ENCODE results near the gene FAM53B.
A peak's percentile ranks its signal among the peaks of the same experiment; 100 is the strongest.
"Not testable (repeated sequence)": the region's sequence is repeated elsewhere in the genome, so short reads cannot be mapped to it uniquely, and the experiment has no call there.

FAM53B gene

DNA sequence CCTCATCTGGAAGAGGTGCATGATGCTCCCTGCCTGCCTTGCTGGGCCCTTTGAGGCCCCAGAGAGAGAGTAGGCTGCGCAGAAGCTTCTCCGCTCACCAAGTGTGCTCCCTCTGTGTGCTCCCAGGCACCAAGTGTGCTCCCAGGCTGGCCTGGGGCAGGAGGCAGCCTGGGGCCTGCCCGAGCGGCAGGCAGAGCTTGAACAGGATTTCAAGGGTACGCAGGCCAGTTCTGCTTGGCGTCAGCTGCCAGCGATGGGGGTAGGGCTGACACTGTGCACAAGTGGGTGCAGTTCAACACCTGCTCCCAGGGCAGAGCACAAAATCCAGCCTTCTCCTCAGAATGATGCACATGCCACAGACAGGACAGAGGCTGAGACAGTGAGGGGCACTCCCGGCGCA is 119.7 kb downstream of the FAM53B start:
- DNase-seq = no peak

DNA sequence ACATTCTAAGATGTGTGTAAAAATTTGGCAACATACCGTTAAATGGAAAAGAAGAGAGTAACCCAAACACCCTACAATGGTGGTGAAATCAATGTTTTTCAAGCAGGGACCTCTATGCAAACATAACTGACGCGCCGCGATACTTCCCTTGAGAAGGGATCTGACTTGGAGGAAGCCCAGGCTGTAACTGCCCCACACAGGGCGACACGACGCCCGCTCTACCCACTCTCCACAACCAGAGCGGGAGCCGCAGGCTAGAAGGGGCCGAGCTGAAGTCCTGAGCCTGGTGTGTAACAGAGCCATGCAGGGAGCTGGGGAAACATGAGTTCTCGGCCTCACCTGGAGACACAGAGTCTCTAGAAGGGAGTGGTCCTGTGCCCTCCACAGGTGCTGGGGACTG is 120.2 kb downstream of the FAM53B start:
- DNase-seq = no peak

DNA sequence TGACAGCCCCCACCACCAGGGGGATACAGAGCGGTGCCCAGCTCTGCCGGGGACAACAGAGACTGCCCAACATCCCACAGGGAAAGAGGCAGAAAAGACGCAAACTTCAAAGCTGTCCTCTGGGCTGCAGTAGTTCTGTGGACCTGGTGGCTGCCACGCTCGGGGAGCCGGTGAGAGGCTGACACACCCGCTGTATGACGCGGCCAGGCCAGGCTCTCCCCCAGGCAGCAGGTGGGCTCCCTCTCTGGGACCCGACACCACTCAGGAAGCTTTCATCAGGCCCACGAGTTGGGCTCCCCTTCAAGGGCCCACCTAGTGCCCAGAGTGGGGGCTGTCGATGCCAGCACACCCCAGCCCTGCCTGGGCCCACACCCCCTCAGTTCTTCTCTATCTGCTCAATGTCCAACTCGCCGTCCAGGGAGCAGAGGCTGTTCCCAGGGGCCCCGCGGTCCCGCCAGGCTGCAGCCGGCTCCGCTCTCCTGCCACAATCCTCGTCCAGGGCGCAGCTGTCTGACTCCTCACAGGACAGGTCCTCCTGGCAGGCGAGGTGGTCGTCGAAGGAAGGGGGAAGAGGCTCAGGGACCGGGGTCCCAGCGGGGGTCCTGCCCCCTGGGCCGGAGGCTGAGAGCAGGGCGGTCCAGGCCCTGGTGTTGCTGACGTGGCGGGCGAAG is 121.2 kb downstream of the FAM53B start:
- DNase-seq = no peak

DNA sequence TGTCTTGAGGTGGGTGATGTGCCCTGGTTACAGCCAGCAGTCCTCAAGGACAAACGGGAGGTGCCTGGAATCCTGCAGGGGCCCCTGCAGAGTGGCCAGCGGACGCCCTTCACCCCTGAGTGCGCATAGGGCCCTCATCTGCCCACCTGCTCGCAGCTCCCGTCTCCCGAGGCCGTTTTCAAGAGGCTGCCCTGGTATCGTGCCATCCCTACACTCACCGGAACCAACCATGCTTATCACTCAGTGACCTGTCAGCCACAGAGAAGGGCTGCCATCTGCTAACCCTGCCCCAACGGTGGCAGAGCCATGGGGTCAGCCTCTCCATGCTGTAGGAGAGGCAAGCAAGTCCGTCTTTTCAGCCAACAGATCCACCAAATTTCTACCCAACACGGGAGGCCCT is 122.0 kb downstream of the FAM53B start:
- DNase-seq = no peak

DNA sequence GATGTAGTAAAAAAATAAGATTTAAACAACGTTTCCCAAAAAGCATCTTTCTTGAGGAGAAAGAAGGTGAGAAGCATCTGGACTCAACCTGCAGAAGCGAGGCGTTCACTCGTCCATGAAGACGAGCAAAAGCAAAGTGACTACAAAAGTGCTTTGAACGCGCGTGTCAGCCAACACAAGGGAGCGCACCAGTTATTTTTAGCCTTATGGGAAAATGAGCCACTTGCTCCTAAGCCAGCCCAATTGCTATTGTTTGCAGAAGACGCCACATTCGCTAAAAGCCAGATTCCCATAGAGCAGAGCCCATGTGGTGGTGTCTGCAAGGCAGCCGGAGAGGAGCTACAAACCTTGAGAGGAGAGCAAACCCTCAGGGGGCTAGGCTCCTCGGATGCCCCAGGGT is 122.5 kb downstream of the FAM53B start:
- no peak for DNase-seq

DNA sequence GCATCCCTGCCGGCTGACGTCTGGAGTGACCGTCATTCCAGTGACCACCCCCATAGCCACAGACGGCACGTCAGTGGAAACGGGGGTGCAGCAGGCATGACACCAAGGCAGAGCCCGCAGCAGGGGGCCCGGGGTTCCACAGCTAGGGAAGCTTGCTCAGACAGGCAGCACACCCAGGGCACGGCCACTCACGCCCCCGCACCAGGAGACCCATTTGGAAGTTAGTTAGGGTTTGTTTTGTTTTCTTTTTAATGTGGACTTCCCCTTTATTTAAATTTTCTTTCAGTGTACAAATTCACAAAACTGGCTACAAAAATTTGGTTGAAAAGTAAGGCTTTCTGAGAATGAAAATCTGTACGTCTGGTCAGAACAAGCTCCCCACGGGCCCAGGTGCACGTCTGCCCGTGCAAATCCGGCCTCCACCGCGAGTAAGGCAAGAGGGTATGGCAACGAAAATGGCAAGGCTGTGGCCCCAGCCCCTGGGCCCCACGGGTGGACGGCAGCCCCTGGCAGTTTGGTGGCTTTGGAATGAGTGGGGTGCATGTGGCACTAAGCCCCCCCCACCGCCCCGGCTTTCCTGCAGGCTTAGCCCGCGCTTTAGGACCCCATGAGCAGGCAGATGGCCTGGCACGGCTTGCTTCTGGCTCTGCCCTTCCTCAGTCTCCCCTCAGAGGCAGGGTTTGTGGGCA is 124.2 kb downstream of the FAM53B start:
- peak in 1 of 2 donors; percentile 29 for DNase-seq

DNA sequence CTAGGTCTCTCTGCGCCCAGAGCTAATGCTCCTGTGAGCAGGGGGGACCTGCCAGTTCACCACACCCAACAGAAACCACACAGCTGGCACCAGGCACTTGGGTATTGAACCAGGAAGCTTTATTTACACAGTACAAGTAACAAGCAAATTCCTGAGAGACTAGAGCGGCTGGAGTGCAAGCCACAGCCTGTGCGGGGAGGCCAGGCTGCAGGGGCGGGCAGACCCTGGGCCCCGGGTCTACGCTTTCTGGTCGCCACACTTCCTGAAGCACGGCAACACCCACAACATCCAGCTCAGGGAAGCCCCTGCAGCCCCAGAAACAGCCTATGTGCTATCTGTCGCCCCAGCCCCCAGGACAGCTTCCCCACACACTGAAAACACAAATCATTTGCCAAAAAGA is 125.0 kb downstream of the FAM53B start:
- DNase-seq = peak in 1 of 2 donors; percentile 60

DNA sequence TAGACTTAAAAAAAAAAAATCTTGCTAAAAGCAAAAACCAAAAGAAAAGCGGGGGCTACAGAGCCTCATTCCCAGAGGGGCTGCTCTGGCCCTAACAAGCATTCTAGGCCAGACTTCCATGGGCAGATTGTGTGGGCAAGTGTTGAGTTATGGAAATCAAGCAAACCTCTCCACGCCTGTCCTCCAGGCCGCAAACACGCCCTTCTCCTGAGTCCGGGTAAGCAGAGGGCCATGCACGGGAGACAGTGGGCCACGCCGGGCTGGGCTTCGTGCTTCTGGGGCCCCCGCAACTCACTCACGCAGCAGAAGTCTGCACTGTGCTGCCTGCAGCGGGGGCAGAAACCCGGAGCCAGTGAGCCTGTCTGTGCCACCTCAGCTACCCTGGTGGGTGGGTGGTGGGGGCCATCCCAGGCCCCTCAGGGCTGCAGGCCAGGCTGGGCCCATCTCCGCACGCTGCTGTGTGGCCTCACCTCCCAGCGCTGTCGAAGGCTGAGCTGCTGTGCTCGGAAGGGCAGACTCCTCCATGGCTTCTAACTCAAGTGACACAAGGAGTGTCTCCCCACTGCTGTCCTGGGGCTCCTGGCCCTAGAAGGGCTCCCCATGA is 125.6 kb downstream of the FAM53B start:
- DNase-seq = no peak

DNA sequence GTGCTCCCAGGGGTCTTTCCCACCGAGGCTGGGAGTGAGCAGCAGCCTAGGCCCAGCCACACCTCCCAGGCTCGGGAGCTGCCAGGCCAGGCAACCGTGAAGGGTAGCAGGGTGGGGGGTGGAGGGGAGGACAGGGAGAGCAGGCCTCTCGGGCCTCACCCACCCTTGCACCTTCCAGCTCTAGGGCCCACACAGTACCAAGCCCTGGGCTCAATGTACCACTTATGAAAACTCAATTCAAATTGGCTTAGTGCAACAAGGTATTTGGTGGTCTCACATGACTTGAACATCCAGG is 127.4 kb downstream of the FAM53B start:
- no peak for DNase-seq

DNA sequence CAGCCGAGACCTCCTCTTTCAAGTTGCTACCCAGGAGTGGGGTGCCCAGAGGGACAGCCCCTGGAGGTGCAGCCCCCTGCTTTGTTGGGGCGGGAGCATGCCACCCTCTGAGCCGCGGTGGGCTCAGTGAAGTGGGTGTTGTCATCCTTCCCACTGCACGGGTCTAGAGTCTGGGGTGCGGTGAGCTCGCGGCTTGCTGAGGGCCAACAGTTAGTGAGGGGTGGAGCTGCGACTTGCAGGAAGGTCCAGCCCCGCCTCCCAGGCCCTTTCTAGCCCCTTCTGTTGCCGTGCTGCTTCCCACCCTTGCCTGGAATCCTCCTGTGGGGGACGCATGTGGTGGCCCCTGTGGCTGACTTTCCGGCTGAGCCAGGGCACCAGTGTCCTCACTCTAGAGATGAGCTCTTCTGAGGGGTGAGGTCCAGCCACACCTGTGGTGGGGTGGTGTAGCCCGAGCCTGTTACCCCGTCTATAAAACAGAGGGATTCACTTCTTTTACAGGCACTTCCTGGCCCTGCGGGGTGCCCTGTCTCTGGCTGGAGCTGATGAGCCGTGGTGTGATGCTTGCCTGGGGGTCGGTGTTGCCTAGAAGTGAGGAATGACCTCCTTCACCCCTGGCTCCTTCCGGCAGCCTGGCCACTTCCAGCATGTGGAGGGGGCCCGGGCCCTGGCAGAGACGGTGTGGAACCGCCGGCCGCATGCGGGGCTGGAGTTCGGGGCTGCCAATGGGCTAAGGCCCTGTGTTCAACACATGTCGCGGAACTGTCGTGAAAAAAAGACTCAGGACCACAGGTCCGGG is 127.9 kb downstream of the FAM53B start:
- peak; percentile 29 to 38 for DNase-seq

DNA sequence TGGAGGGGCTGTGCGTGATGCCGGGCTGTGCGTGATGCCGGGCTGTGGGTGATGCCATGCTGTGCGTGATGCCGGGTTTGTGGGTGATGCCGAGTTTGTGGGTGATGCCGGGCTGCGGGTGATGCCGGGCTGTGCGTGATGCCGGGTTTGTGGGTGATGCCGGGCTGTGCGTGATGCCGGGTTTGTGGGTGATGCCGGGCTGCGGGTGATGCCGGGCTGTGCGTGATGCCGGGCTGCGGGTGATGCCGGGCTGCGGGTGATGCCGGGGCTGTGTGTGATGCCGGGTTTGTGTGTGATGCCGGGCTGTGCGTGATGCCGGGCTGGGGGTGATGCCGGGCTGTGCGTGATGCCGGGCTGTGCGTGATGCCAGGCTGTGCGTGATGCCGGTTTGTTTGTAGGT is 128.9 kb downstream of the FAM53B start:
- no peak for DNase-seq

DNA sequence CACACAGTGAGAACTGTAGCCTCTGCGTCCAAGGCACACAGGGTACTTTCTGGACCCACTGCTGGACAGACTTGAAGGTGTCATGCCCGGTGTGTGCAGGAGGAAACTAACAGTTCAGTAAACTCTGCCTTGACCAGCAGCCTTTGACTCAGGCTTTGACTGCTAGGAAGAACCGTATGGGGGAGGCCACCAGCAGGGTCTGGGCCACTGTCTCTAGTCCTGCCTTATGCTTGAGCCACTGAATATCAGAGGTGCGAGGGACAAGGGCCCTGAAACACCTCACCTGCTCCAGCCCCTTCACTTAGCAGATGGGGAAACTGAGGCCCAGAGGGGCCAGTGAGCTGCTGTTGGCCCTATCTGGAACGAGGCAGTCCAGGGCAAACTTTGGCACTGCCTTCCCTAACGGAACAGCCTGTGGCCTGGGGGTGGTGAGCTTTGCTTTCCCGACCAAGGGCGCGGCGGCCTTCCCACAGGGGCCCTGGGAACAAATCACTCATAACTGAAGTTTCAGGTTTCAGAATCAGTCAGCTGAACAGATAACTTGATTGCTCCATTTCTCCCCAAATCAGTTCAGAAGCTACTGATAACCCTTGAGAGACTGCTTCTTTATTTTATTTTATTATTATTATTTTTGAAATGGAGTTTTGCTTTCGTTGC is 130.0 kb downstream of the FAM53B start:
- no peak for DNase-seq

DNA sequence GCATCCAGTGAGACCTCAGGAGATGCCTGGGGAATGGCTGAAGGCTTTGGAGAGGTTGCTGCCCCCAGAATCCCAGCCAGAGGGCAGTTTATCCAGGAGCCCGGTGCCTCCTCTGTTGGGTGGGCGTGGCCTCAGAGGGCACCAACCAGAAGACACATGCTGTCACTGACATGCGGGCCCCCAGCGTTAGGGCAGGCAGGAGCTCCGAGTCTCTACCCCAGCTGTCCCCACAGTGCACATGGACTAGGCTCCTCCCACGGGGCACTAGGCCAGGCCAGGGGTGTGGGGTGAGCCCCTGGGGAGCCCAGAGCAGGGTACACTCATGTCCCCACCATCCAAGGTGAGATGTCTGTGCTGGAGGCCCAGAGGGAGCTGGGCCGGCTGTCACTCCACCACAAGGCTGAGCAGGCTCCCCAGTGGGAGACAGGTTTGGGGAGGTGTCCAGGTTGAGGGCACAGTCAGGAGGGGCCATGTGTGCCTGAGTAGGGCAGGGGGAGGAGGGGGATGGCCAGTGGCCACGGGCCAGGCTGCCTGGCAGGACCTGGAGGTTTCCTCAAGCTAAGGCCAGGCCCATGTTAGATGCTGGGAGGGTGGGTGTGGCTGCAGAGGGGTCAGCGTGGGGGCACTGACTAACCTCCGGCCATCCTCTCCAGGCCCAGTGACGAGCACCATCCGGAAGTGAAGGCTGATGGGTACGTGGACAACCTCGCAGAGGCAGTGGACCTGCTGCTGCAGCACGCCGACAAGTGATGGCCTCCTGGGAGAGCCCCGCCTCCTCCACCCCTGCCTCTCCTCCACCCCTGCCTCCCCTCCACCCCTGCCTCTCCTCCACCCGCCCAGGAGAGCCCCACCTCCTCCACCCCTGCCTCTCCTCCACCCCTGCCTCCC is 131.3 kb downstream of the FAM53B start:
- peak; percentile 43 for DNase-seq

DNA sequence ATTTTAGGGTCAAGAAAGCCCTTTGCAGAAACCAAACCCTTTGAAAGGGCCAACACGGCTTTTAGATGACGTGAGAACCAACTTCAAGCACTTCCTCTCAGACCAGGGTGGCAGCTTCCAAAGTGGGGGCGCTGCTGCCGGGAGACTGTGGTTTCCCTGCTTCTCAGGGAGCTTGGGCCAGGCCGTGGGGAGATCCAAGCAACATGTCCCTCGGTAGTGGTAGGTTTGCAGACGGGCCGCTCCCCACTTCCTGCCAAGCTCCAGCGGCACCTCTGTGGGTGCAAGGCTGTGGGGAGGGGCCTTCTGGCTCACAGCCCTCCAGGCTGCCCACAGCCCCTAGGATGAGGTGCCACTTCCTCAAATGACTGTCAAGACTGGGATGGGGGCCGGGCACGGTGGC is 132.4 kb downstream of the FAM53B start:
- peak; percentile 64 to 65 for DNase-seq

DNA sequence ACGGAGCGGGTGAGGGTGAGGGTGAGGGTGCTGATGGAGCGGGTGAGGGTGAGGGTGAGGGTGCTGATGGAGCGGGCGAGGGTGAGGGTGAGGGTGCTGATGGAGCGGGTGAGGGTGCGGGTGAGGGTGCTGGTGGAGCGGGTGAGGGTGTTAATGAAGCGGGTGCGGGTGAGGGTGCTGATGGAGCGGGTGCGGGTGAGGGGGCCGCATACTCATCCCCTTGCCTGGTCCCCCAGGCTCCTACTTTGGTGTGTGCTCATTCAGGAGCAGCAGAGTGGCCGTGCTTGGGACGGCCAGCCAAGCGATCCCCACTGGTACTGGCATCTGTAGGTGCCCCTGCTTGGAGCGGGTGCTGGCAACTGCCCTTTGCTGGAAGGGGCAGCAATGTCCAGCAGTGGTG is 133.3 kb downstream of the FAM53B start:
- not testable (repeated sequence) for DNase-seq

DNA sequence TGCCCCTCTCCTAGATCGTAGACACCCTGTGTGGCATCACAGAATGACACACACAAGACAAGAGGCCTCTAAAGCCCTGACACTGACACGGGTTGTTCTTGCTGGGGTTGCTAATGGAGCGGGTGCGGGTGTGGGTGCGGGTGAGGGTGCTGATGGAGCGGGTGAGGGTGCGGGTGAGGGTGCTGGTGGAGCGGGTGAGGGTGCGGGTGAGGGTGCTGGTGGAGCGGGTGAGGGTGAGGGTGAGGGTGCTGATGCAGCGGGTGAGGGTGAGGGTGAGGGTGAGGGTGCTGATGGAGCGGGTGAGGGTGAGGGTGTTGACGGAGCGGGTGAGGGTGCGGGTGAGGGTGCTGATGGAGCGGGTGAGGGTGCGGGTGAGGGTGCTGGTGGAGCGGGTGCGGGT is 134.0 kb downstream of the FAM53B start:
- DNase-seq = not testable (repeated sequence)

DNA sequence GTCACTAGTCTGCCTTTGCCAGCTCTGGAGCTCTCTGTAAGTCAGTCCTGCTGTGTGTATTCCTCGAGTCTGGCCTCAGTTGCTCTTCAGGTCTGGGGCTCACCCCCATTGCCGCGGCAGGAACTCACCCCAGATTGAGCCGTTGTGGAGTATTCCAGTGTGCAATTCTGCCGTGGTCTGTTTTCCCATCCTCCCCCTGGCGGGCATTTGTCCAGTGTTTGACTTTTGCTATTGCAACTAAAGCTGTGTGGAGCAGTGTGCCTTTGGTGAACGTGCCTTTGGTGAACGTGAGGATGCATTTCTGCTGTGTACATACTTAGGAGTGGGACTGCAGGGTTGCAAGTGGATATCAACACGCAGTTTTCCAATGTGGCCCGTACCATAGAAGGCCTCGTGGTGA is 134.5 kb downstream of the FAM53B start:
- no peak for DNase-seq

DNA sequence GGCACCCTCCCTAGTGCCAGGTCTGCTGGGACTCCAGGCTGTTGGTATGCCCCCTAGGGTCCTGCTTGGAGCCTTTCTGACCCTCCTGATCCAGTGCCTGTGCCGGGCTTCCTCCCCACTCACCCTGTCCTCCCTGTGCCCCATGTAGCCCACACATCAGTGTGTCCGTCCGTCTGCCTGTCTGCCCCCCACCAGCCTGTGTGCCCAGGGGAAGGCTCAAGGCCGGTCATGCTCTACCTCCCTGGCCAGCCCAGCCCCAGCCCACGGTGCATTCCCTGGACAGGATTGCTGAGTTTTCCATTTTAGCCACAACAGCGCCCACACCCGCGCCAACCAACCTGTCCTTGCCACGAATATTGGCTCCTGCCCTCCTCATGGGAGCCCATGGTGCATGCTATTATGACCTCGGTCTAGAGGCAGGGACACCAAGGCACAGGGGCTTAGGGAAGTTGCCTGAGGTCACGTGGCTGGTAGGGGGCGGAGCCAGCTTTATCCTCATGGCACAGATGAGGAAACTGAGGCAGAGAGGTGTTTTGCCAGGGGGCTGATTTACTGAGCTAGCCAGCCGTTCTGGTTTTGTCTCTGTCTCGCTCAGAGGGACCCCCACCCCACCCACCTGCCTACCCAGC is 136.0 kb downstream of the FAM53B start:
- no peak for DNase-seq

DNA sequence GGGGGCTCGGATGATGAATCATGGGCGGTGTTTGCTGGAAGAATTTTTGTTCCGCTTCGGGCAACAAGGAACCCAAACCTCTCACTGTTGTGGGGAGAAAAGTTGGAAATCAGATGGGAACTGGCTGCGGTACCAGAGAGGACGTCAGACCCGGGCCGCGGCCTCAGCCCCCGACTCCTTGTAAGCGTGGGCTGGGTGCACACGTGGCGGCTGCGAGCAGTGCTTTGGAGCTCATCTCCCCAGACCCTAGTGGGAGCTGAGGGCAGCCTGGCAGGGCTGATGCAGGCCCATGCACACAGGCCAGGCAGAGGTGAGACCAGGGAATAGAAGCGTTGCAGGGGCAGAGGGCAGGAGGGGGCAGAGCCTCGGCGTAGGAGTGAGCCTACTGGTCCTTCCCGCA is 136.5 kb downstream of the FAM53B start:
- DNase-seq = no peak

DNA sequence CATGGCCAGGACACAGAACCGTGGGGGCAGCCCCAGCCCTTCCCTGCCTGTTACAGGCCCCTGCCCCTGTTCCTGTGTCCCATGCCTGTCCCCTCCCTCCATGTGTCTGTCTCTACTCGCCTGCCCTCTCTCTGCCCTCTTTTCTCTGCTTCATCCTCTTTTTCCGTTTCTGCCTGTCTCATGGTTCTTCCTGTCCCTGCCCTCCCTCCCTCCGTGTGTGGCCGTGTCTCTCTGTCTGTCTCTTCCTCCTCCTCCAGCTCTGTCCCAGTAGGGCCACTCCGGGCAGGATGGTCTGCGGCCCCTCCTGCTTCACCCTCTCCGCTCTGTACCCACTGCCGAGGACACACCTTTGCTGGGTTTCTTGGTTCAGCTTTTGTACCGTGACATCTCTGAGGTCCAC is 137.4 kb downstream of the FAM53B start:
- no peak for DNase-seq
